K562 (cell line): ENCODE measurements around the gene ARHGEF16.

Source experiments
- ADNP ChIP-seq: fragments of 200-800 bp; sonication (Bioruptor generic); IDR thresholded peaks from 2 replicates; pipeline ENCODE4 v1.6.1; 2016; ENCODE audit warnings: missing genetic modification characterization, missing compliant biosample characterization
- CTCF ChIP-seq, 3 experiments: IDR thresholded peaks in 2 of 3; conservative IDR thresholded peaks in 1 of 3; 2 replicates each; pipeline ENCODE4 v1.5.1; 2011 to 2012; ENCODE audit warnings: low read length in 3 of 3, mild to moderate bottlenecking in 3 of 3, control low read depth in 2 of 3, improper control_type of control experiment in 1 of 3, inconsistent platforms in 1 of 3, low read depth in 1 of 3, mixed read lengths in 1 of 3, moderate library complexity in 1 of 3; ENCODE audit not compliant: insufficient read depth in 2 of 3
- RBM14 ChIP-seq: fragments of 200-400 bp; formaldehyde crosslinking; IDR thresholded peaks from 2 replicates; pipeline ENCODE4 v1.6.1; 2018; ENCODE audit warnings: low read depth, mild to moderate bottlenecking, low read length, moderate library complexity, borderline replicate concordance; ENCODE audit not compliant: insufficient read depth

- no peak for TF ChIP-seq RBM14
- TF ChIP-seq CTCF (IDR thresholded peaks at IDR 0.05 in 2 of 3, conservative IDR thresholded peaks at IDR 0.05 in 1 of 3; ENCODE audit: insufficient read depth in 2 of 3, low read depth in 1 of 3, low read length in 3 of 3) = no peak
- no peak for TF ChIP-seq ADNP (tag)
Measured at GRCh38 chr1:3415260-3416090, 39.0 kb upstream of the ARHGEF16 start.
